DMS53 treated with DMSO at 0.1 percent for 48 hours (cell line): ENCODE data around the gene LDHAL6B.

Source experiments
- DNase-seq: peaks from one replicate; lab custom pipeline; 2025; ENCODE audit not compliant: unreplicated experiment; lab: John Stamatoyannopoulos, UW

The LDHAL6B gene

DNA sequence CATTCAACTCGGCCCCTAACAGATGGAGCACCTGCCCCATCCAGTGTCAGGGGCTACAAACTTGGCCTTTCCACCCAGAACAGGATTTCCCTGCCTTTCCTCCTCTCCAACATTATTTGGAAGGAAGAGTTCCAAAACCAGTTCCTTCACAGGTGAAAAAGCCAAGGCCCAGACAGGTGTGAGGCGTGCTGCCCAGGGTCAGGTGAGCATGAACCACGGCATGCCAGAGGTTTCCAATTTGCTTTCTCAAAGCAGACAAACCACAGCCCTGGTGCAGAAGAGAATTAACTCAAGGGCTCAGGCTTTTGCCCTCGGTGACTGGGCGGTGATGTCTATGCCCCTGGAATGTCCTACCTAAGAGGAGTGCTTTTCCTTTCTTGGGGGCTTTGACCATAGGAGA lies 43.2 kb downstream of the LDHAL6B start:
- DNase-seq = no peak

DNA sequence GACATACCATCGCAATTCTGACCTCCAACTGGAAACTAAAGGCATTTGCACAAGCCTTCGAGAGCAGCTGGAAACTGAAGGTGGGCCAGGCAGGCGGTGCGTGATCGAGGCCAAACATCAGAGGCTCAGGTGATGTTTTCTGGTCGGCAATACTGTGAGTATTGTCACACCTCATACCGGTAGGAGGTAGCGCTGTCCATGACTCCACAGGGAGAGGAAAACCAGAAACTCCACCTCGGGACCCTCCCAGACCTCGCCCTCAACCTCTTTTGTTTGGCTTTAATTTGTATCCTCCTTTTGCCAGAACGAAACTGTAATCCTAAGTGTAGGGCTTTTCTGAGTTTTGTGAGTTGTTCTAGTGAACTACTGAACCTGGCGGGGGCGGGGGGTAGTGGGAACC lies 43.6 kb downstream of the LDHAL6B start:
- DNase-seq = no peak

- DNase-seq = no peak
Observed at GRCh38 chr15:59251001-59251845, 44.6 kb downstream of the LDHAL6B start.

- DNase-seq = no peak
Observed at GRCh38 chr15:59252137-59252536, 45.5 kb downstream of the LDHAL6B start.

- no peak for DNase-seq
Observed at GRCh38 chr15:59255680-59256336, 49.2 kb downstream of the LDHAL6B start.

- no peak for DNase-seq
Observed at GRCh38 chr15:59256482-59256881, 49.8 kb downstream of the LDHAL6B start.

DNA sequence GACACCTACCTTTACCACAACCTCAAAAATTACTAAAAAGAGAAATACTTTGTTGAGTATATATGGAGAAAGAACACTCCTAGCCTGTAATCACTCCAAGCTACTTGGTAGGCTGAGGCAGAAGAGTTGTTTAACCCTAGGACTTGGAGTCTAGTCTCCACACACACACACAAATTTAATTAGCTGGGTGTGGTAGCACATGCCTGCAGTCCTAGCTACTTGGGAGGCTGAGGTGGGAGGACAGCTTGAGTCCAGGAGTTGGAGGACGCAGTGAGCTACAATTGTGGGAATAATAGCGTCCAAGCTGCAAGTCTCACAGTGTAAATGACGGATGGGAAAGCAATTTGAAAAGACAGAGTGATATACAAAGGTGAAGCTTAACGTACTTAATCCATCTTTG lies 50.5 kb downstream of the LDHAL6B start:
- no peak for DNase-seq
